Hepatic stellate cell (primary cell): ENCODE data around the gene KRT12.

ENCODE experiments used
- DNase-seq: peaks from one replicate; pipeline ENCODE4 v3.0.0; 2011; ENCODE audit warnings: low spot score

KRT12 gene

DNA sequence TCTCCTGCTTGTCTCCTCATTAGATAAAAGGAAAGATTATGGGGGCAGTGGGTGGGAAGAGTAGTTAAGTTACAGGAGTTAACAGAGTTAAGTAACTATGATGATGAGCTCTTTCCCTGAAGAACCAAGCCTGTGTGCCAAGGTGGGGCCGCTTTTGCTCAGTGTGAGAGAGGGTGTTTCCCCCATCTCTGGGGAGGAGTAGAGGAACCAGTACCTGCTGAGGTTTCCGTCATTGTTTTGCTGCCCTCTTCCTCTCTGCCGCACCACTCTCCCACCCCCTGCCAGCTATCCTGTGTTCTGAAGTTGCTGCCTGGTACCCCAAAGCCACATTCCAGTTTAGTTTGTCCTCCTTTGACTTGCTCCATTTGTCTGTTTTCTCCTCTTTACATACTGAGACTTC is 23.8 kb downstream of the KRT12 start:
- DNase-seq: no peak

DNA sequence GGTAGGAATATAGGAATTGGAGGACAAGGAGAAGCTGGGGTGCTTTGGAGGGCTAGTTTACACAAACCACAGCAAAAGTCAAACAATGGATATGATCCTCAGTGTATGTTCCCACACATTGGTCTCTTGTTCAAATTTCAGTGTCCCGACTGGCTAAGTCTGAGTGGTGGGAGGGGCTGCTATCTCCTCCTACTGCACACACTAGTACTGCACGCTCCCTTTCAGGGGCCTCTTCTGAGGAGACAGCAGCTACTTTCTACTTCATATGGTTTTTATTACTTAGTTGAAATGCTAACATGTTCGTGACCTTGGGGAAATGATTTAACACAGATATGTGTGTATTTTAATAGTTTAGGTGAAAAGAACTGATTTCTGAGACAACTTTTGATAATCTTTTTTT is 25.8 kb downstream of the KRT12 start:
- no peak for DNase-seq

DNA sequence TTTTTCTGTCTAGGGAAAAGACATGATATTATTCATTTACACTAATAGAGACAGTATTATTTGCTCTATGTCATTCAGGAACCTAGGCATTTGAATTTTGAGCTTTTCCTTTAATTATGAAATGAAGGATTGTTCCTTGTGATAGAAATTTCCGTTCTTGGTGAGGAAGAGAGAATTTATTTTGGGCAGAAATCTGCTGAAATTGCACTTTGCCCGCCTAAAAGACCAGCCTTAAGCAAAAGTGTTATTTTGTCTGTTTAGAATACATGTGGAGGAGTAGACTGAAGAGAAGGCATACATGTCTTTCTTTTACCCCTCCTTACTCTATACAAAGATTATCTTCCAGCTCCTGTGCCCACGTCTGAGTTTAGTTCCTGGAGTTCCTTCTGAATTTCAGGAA is 27.8 kb downstream of the KRT12 start:
- DNase-seq: no peak

GRCh38 chr17:40836020-40836419 is 31.0 kb downstream of the KRT12 start:
- DNase-seq: no peak

GRCh38 chr17:40833882-40834281 is 33.1 kb downstream of the KRT12 start:
- no peak for DNase-seq

DNA sequence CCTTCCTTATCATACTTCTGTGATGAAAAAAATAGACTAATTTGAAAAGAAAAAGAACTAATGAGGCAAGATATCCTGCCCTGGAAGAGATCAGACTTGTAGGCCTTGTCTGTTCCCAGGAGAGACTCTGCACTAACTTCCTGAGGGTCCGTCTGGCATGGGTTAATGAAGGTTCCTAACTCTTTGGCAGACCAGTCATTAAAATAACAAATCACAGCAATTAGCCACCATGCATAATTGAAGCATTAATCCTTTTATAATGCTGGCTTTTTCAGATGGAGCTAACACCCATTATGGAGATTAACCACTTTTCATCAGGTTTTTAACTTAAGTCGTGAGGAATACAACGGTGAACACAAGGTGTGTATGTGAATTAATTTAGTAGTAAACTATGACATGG is 34.2 kb downstream of the KRT12 start:
- no peak for DNase-seq

GRCh38 chr17:40830085-40830776 is 36.8 kb downstream of the KRT12 start:
- DNase-seq: no peak

DNA sequence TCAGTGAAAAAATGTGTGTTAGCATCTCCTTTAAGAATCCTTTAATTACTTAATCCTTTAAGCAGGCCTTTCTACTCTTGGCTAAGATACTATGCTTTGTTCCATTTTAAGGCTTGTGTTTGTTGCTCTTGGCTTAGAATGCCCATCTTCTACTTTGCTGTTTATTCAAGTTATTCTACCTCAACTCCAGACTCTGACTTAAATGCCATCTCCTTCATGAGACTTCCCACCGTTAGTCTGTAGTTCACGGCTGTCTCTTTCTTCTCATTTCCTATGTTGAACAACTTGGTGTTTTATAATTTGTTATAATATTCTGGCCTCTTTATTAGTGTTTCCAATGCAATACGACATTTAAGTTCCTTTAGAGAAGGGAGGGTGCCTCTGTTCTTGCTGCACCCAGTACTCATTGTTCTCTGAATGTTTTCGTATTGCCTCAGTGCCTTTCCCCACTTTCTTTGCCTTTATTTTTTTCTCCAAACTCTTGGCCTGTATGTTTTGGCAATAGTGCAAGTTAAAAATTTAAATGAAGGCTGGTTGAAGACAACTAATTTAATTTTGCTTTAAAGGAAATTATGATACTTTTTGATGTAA is 38.5 kb downstream of the KRT12 start:
- DNase-seq: no peak

DNA sequence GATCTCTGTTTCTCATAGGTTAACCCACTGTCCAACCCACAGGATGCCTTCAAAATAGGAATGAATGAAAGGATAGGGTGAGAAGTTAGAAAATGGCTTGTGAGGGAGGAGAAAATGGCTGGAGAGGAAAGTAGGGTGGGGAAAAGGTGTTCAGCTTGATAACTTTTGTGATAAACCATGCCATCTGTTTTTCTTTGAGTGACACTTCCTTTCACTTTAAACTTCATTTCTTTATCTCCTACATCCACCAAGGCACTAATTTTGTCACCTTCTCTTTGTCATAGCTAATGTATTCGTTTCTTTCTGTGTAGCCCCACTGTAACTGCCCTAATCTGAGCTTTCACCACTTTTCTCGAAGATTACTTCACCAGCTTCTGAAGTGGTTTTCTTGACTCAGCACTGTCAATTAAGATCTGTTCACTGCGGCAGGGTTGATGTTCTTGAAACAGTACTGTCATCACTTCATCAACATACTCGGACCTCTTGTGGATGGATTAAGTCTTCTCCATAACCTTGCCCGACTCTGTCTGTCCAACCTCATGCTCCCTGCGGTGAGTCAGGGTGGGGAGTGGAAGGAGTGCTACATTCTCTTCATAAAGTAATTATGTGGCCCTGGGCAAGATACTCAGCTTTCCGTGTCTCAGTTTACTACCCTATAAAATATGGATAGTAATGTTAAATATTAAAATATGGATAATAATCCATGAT is 39.1 kb downstream of the KRT12 start:
- no peak for DNase-seq

GRCh38 chr17:40825599-40825998 is 41.4 kb downstream of the KRT12 start:
- no peak for DNase-seq

DNA sequence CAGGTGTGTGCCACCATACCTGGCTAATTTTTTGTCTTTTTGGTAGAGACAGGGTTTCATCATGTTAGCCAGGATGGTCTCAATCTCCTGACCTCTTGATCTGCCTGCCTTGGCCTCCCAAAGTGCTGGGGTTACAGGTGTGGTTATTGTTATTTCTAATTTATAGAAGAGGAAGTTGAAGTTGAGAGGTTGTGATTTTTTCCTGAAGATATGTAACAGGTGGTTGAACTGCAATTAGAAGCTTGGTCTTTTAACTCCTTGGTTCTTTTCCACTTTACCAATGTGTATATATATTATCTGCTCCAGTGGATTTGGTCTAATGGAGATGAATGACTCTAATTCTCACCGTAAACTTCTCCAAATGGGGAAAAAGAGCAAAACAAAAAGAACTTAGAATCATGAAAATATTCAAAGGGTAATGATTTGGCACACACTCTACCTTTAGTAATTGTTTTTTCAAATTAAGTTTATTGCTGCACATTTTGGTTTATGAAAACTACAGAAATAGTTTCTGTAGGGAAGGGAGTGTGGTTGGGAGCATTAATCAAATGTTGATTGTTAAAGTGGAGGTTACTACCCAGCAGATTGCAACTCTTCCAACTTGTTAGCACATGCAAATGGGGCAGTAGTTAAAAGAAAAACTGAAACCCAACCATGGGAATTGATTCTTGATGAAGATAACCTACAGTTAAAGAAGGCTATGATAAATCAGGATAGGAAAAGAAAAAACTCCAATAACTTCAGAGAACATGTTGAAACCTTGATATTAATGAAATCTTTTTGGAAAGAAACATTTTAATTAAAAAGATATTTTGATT is 42.8 kb downstream of the KRT12 start:
- DNase-seq: no peak

- no peak for DNase-seq
These were observed 44.8 kb downstream of the KRT12 start, which contains the start of gene KRT10 for GRCh38 chr17:40822132-40822812. Gene KRT10 (minus strand): TSS chr17:40822614. CDS start chr17:40822585, 29 bp downstream.

- no peak for DNase-seq
These were observed 45.5 kb downstream of the KRT12 start for GRCh38 chr17:40821536-40821935.

- no peak for DNase-seq
These were observed 46.7 kb downstream of the KRT12 start for GRCh38 chr17:40820228-40820838.

DNA sequence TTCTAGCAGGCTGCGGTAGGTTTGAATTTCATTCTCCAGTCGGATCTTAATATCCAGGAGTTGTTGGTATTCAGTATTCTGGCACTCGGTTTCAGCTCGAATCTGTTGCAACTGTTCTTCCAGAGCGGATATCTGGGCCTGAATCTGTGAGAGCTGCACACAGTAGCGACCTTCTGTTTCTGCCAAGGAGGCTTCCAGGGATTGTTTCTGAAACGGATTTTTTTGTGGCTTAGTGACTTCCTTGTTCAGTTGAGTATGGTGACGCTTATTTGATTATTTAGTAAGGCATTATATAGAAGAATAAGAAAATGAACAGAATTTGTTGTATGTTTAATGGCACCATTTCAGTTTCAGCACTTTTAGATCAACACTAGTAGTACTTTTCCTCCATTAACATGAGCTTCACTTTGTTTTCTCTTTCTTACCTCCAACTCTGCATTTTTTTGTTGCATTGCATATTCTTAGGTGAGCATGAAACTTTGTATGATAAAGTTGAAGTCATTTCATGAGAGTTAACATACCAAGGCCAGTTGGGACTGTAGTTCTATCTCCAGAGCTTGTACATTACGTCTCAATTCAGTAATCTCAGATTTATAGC is 47.4 kb downstream of the KRT12 start:
- no peak for DNase-seq

DNA sequence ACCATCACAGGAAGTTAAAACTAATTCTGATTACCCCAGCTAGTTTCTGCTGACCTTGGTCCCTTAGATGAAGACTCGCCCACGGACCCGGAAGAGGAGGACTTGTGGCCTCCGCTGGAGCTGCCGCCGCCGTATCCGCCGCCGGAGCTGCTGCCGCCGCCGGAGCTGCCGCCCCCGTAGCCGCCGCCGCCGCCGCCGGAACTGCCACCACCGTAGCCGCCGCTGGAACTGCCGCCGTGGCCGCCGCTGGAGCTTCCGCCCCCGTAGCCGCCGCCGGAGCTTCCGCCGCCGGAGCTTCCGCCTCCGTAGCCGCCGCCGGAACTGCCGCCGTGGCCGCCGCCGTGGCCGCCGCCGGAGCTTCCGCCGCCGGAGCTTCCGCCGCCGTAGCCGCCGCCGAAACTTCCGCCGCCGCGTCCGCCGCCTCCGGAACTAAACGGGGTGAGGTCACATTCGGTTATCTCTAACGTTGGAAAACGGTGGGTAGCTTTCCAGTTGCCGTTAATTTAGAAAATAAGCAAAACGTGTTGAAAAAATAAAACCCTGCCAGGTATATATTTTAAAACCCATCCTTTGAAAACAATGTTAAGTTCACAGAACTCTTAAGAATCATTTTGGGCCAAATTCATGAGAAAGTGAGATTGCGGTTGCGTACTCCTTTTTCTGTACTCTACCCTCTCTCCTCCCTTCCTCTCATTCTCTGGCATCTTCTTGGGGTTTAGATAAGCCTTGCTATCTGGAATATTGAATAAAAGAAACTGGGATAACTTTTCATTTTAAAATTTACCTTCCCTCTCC is 48.1 kb downstream of the KRT12 start:
- peak; percentile 61 for DNase-seq

- DNase-seq: no peak
These were observed 48.7 kb downstream of the KRT12 start for GRCh38 chr17:40818343-40818732.

DNA sequence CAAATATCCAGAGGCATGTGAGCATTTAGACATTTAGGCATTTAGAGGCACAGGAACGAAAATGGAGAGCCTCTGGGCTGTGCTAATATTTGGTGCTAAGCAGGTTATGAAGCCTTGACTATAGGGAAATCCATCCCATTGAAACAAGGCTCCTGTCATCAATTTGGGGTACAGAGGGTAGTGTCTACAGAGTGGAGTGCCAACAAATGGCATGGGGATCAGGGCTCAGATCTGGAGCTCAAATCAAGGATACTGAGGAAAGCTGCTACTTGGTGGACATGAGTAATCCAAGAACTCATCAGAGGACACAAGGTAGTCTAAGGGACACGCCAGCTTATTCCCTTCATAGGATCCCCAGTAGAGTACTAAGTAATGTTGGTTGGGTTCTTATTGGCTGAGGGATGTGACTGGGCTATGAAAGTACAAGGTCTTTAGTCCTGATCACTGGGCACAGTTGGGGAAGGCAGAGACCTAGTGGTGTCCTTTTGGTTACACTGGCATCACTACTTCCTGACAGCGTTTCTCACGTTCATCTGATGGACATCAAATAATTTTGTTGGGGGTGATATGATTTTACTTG is 49.8 kb downstream of the KRT12 start:
- DNase-seq: no peak

DNA sequence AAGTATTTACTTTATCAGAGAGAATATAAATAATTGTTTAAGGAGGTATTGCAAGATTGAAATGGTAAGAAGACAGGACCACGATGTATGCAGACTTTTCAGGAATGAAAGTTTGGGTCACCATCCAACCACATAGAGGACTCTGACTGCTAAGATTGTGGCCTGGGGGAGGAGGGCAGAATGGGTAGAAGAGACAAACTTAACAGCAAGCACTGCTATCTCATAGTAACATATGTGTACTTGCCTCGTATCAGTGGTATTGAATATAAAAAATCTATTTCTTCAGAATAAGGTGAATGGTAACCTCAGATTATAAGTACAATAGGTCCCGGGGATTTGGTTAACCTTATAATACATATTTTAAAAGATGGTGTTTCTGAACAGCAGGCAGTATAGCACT is 50.5 kb downstream of the KRT12 start:
- DNase-seq: no peak

DNA sequence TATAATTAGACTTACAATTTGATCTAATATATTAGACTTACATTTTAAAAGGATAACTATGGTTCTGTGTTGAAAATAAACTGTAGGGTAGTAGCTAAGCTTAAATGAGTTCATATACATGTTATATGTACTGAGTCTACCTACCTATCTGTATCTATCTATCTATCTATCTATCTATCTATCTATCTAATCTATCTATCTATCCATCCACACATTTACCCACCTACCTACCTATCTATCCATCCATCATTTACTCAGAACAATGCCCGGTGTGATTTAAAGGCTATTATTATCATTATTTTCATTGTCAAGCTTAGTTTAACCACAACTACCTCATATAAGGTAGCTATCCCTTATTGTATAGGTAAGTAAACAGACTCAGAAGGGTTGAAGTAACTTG is 51.6 kb downstream of the KRT12 start:
- DNase-seq: no peak
